ENCODE results near the gene GOLGA1. TPM values are rescaled to one million over a fixed set of nuclear protein-coding genes. Genes with fewer than 3 reads are reported as not detected.

Gene GOLGA1
- total and polyA plus RNA-seq, 9 of the 15 experiments (the other 6 are each of a cell fraction or from before 2014, with no cell fraction given), result 2.9 to 15.9 (median 8.5) TPM

DNA sequence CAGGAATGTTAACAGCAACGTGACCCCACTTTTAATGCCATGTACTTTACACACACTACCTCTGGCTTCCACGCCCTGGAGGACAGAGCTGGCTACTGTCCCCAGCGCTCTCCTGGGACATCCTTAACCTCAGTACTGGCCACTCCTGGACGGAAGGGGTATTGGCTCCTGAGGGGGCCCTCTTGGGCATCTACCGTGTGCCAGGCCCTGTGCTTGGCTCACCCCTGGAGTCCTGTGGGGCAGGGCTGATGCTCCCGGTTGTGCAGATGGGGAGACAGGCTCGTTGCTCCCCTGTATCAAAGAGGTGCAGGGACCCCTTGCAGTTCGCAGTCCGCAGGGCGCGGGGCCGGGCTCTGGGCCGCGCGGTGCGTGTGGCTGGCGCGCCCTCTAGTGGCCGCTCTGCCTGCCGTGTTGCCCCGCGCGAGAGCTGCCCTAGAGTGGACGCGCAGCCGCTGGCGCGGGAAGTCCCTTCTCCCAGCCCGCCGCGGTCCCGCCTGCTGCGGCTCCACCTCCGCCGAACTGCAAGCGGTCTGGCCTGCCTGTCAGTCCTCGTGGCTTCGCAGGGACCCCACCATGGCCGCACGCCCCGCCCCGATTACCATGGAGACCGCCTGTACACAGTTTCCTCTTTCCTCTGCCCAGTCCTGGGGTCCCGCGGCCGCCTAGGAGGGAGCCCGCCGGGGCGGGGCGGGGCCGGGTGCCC, 87.9 kb downstream of the GOLGA1 start, which contains the start of gene WDR38 (continued):
- TF ChIP-seq, protein P1, sequence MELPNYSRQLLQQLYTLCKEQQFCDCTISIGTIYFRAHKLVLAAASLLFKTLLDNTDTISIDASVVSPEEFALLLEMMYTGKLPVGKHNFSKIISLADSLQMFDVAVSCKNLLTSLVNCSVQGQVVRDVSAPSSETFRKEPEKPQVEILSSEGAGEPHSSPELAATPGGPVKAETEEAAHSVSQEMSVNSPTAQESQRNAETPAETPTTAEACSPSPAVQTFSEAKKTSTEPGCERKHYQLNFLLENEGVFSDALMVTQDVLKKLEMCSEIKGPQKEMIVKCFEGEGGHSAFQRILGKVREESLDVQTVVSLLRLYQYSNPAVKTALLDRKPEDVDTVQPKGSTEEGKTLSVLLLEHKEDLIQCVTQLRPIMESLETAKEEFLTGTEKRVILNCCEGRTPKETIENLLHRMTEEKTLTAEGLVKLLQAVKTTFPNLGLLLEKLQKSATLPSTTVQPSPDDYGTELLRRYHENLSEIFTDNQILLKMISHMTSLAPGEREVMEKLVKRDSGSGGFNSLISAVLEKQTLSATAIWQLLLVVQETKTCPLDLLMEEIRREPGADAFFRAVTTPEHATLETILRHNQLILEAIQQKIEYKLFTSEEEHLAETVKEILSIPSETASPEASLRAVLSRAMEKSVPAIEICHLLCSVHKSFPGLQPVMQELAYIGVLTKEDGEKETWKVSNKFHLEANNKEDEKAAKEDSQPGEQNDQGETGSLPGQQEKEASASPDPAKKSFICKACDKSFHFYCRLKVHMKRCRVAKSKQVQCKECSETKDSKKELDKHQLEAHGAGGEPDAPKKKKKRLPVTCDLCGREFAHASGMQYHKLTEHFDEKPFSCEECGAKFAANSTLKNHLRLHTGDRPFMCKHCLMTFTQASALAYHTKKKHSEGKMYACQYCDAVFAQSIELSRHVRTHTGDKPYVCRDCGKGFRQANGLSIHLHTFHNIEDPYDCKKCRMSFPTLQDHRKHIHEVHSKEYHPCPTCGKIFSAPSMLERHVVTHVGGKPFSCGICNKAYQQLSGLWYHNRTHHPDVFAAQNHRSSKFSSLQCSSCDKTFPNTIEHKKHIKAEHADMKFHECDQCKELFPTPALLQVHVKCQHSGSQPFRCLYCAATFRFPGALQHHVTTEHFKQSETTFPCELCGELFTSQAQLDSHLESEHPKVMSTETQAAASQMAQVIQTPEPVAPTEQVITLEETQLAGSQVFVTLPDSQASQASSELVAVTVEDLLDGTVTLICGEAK (IDR thresholded peaks at IDR 0.05), result 0 out of 2 replicates have a peak, but pooled peaks have one; percentile 18
- TF ChIP-seq, protein P1 (CRISPR knock-in tag; IDR thresholded peaks at IDR 0.05), result no peak
- peak; percentile 90 for TF ChIP-seq KAT7 (CRISPR knock-in tag; IDR thresholded peaks at IDR 0.05; ENCODE audit: borderline replicate concordance)
- TF ChIP-seq, protein P2, sequence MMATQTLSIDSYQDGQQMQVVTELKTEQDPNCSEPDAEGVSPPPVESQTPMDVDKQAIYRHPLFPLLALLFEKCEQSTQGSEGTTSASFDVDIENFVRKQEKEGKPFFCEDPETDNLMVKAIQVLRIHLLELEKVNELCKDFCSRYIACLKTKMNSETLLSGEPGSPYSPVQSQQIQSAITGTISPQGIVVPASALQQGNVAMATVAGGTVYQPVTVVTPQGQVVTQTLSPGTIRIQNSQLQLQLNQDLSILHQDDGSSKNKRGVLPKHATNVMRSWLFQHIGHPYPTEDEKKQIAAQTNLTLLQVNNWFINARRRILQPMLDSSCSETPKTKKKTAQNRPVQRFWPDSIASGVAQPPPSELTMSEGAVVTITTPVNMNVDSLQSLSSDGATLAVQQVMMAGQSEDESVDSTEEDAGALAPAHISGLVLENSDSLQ (IDR thresholded peaks at IDR 0.05), result peak; percentile 58
- peak; percentile 99 for TF ChIP-seq RBM25 (IDR thresholded peaks at IDR 0.05; ENCODE audit: low read depth, low read length, severe bottlenecking)
- peak; percentile 41; the same call in 1 of the 2 replicates for TF ChIP-seq SOX6 (IDR thresholded peaks at IDR 0.05)
- peak; percentile 21; the same call in 1 of the 2 replicates for TF ChIP-seq ETV5 (CRISPR knock-in tag; IDR thresholded peaks at IDR 0.05; ENCODE audit: low read depth)
- TF ChIP-seq C11orf30 (IDR thresholded peaks at IDR 0.05; ENCODE audit: low read depth), result no peak; the same call in 1 of the 2 replicates
- 0 out of 2 replicates have a peak, but pooled peaks have one; percentile 29 for TF ChIP-seq HSF4 (CRISPR knock-in tag; IDR thresholded peaks at IDR 0.05; ENCODE audit: borderline replicate concordance)
- 0 out of 2 replicates have a peak, but pooled peaks have one; percentile 40 for TF ChIP-seq MTF1 (CRISPR knock-in tag; IDR thresholded peaks at IDR 0.05; ENCODE audit: borderline replicate concordance)
- 0 out of 2 replicates have a peak, but pooled peaks have one; percentile 49 for TF ChIP-seq ZNF143 (CRISPR knock-in tag; IDR thresholded peaks at IDR 0.05)
- TF ChIP-seq, protein P3, sequence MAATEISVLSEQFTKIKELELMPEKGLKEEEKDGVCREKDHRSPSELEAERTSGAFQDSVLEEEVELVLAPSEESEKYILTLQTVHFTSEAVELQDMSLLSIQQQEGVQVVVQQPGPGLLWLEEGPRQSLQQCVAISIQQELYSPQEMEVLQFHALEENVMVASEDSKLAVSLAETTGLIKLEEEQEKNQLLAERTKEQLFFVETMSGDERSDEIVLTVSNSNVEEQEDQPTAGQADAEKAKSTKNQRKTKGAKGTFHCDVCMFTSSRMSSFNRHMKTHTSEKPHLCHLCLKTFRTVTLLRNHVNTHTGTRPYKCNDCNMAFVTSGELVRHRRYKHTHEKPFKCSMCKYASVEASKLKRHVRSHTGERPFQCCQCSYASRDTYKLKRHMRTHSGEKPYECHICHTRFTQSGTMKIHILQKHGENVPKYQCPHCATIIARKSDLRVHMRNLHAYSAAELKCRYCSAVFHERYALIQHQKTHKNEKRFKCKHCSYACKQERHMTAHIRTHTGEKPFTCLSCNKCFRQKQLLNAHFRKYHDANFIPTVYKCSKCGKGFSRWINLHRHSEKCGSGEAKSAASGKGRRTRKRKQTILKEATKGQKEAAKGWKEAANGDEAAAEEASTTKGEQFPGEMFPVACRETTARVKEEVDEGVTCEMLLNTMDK (IDR thresholded peaks at IDR 0.05; ENCODE audit: borderline replicate concordance, insufficient read depth, low read depth, low read length, poor library complexity, severe bottlenecking), result peak; percentile 2
- peak; percentile 43 for TF ChIP-seq CCNT2 (IDR thresholded peaks at IDR 0.05; ENCODE audit: borderline replicate concordance, extremely low read depth, insufficient read length, low read depth, low read length)
- TF ChIP-seq MEF2A (IDR thresholded peaks at IDR 0.05; ENCODE audit: control insufficient read depth, low read depth, low read length), result no peak
